C4-2B (cell line): ENCODE results near the gene PRCD.

Experiments
- ZFX ChIP-seq: fragments of 450-650 bp; IDR thresholded peaks from 2 replicates; pipeline ENCODE4 v1.6.1; 2017
- TF ChIP-seq, protein P1 (sequence below): fragments of 450-650 bp; conservative IDR thresholded peaks from 2 replicates; pipeline ENCODE4 v1.5.1; 2017; ENCODE audit warnings: mild to moderate bottlenecking

GRCh38 chr17:76510831-76511244, 29.0 kb upstream of the PRCD start:
- TF ChIP-seq, protein P1, sequence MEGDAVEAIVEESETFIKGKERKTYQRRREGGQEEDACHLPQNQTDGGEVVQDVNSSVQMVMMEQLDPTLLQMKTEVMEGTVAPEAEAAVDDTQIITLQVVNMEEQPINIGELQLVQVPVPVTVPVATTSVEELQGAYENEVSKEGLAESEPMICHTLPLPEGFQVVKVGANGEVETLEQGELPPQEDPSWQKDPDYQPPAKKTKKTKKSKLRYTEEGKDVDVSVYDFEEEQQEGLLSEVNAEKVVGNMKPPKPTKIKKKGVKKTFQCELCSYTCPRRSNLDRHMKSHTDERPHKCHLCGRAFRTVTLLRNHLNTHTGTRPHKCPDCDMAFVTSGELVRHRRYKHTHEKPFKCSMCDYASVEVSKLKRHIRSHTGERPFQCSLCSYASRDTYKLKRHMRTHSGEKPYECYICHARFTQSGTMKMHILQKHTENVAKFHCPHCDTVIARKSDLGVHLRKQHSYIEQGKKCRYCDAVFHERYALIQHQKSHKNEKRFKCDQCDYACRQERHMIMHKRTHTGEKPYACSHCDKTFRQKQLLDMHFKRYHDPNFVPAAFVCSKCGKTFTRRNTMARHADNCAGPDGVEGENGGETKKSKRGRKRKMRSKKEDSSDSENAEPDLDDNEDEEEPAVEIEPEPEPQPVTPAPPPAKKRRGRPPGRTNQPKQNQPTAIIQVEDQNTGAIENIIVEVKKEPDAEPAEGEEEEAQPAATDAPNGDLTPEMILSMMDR: no peak
- TF ChIP-seq ZFX: no peak
